HG02870 (cell line): ENCODE data around the gene RAB30.

ENCODE experiments used
- ATAC-seq: cut with Tn5 transposase; IDR thresholded peaks from one replicate; pipeline ENCODE4 v1.9.1; 2021; ENCODE audit warnings: mild to moderate bottlenecking, moderate library complexity; ENCODE audit not compliant: unreplicated experiment

Gene RAB30

GRCh38 chr11:83041126-83041525 lies 30.6 kb downstream of the RAB30 start:
- ATAC-seq: no peak

- ATAC-seq: no peak
Measured at GRCh38 chr11:83039566-83039965, 32.1 kb downstream of the RAB30 start.

GRCh38 chr11:83037877-83038276 lies 33.8 kb downstream of the RAB30 start:
- ATAC-seq: no peak

- no peak for ATAC-seq
Measured at GRCh38 chr11:83036701-83037100, 35.0 kb downstream of the RAB30 start.

- no peak for ATAC-seq
Measured at GRCh38 chr11:83035070-83035854, 36.4 kb downstream of the RAB30 start.

GRCh38 chr11:83034673-83035014 lies 37.1 kb downstream of the RAB30 start:
- no peak for ATAC-seq

GRCh38 chr11:83033972-83034672 lies 37.6 kb downstream of the RAB30 start:
- no peak for ATAC-seq

- no peak for ATAC-seq
Measured at GRCh38 chr11:83033371-83033770, 38.3 kb downstream of the RAB30 start.

GRCh38 chr11:83031127-83031526 lies 40.6 kb downstream of the RAB30 start:
- no peak for ATAC-seq

GRCh38 chr11:83027794-83028193 lies 43.9 kb downstream of the RAB30 start:
- ATAC-seq: no peak

GRCh38 chr11:83027289-83027688 lies 44.4 kb downstream of the RAB30 start:
- no peak for ATAC-seq

GRCh38 chr11:83026229-83026628 lies 45.5 kb downstream of the RAB30 start:
- ATAC-seq: no peak

- no peak for ATAC-seq
Measured at GRCh38 chr11:83025267-83025704, 46.4 kb downstream of the RAB30 start.

- no peak for ATAC-seq
Measured at GRCh38 chr11:83024270-83024854, 47.3 kb downstream of the RAB30 start.

GRCh38 chr11:83023410-83023809 lies 48.3 kb downstream of the RAB30 start:
- ATAC-seq: no peak

- no peak for ATAC-seq
Measured at GRCh38 chr11:83021780-83022125, 49.9 kb downstream of the RAB30 start.

GRCh38 chr11:83020942-83021779 lies 50.5 kb downstream of the RAB30 start:
- ATAC-seq: no peak

- no peak for ATAC-seq
Measured at GRCh38 chr11:83019888-83020579, 51.7 kb downstream of the RAB30 start.

- no peak for ATAC-seq
Measured at GRCh38 chr11:83014951-83015350, 56.7 kb downstream of the RAB30 start.

- ATAC-seq: no peak
Measured at GRCh38 chr11:83012168-83013067, 59.3 kb downstream of the RAB30 start.
